MCF 10A (cell line): ENCODE data around the gene HTR4. TPM values are rescaled to one million over a fixed set of nuclear protein-coding genes. Genes with fewer than 3 reads are reported as not detected.

Experiments used
- BruUV-seq: library from RNA; stranded (reverse); fragments of 400-500 nt; replicated peaks from 2 replicates; lab custom pipeline; 2021; lab: Mats Ljungman, UMichigan
- CTCF ChIA-PET: fragments of 300-600 bp; sonication (Branson Sonifier 250); formaldehyde crosslinking; extraction: SDS; loops from one replicate; lab custom pipeline; 2021; ENCODE audit warnings: antibody characterized with exemption, inconsistent platforms; lab: Yijun Ruan, JAX
- POLR2A ChIA-PET: fragments of 300-600, 350-650 bp; sonication (Branson Sonifier 250); formaldehyde crosslinking; extraction: SDS; loops from one replicate; lab custom pipeline; 2020; ENCODE audit warnings: antibody characterized with exemption, inconsistent platforms; lab: Yijun Ruan, JAX
- DNase-seq: peaks from one replicate; pipeline ENCODE4 v3.0.0-alpha.2; 2018; ENCODE audit not compliant: unreplicated experiment
- H3K27ac Mint-ChIP-seq: one replicate; pipeline ENCODE4 v1.8.0; 2022; ENCODE audit warnings: mild to moderate bottlenecking, low read depth, mixed read lengths; ENCODE audit not compliant: unreplicated experiment
- H3K27me3 Mint-ChIP-seq: one replicate; pipeline ENCODE4 v1.8.0; 2022; ENCODE audit warnings: mixed read lengths; ENCODE audit not compliant: insufficient read depth, unreplicated experiment
- H3K36me3 Mint-ChIP-seq: one replicate; pipeline ENCODE4 v1.8.0; 2022; ENCODE audit warnings: mild to moderate bottlenecking, moderate library complexity, mixed read lengths; ENCODE audit not compliant: insufficient read depth, unreplicated experiment
- H3K4me1 Mint-ChIP-seq: one replicate; pipeline ENCODE4 v1.8.0; 2022; ENCODE audit warnings: mixed read lengths; ENCODE audit not compliant: insufficient read depth, unreplicated experiment
- H3K4me3 Mint-ChIP-seq: one replicate; pipeline ENCODE4 v1.8.0; 2022; ENCODE audit warnings: mild to moderate bottlenecking, moderate library complexity, mixed read lengths; ENCODE audit not compliant: unreplicated experiment
- H3K9me3 Mint-ChIP-seq: one replicate; pipeline ENCODE4 v1.8.0; 2022; ENCODE audit warnings: mixed read lengths; ENCODE audit not compliant: unreplicated experiment
- CTCF ChIP-seq: fragments of 200-600 bp; IDR thresholded peaks from one replicate; pipeline ENCODE4 v1.8.0; 2022; ENCODE audit warnings: antibody characterized with exemption, mild to moderate bottlenecking; ENCODE audit not compliant: unreplicated experiment
- intact Hi-C: fragments of 100-400 bp; cut with micrococcal nuclease; formaldehyde crosslinking; loops from 2 replicates; pipeline ENCODE4 v1.14.1; 2022
- total RNA-seq: library from RNA; stranded (reverse); gene quantifications from 2 replicates; pipeline ENCODE4 v1.2.3, GENCODE V29; 2022

Gene HTR4
- total RNA-seq, 1 experiment from 2014 or later = not detected

GRCh38 chr5:148491015-148491792 lies 163.1 kb downstream of the HTR4 start:
- no peak for TF ChIP-seq CTCF
- POLR2A ChIA-PET = interaction anchor here (0.5 kb wide), 1 partner anchor 1041 kb away, joined by 3 read pairs; no protein-coding TSS in a partner anchor
- intact Hi-C loops = no loop called here
- Mint-ChIP-seq H3K4me3 (no peak overlapping the region), H3K27ac (no peak overlapping the region), H3K36me3 (no peaks in the 10 kb centered on the region), H3K27me3 (peaks cover 80% of the 10 kb centered on the region), H3K4me1 (no peaks in the 10 kb centered on the region), H3K9me3 (no peaks in the 10 kb centered on the region)
- CTCF ChIA-PET = interaction anchor here (1.1 to 1.4 kb wide), 4 partner anchors 24 to 242 kb away, joined by 3 to 5 read pairs (median 4); no protein-coding TSS in a partner anchor
- no peak for DNase-seq
- BruUV-seq = no TSS peak

- CTCF ChIA-PET = no interaction called here
Observed at GRCh38 chr5:148488757-148489156, 165.6 kb downstream of the HTR4 start.

GRCh38 chr5:148486456-148486855 lies 167.9 kb downstream of the HTR4 start:
- Mint-ChIP-seq H3K4me1 (peaks cover 10% of the 10 kb centered on the region), H3K9me3 (peaks cover 8% of the 10 kb centered on the region), H3K27me3 (peaks cover 65% of the 10 kb centered on the region), H3K36me3 (no peaks in the 10 kb centered on the region), H3K27ac (no peak overlapping the region), H3K4me3 (no peak overlapping the region)
- intact Hi-C loops = no loop called here
- CTCF ChIA-PET = interaction anchor here (1.0 kb wide), 1 partner anchor 146 kb away, joined by 3 read pairs; no protein-coding TSS in a partner anchor
- TF ChIP-seq CTCF = no peak
- POLR2A ChIA-PET = no interaction called here
- DNase-seq = no peak
- BruUV-seq = no TSS peak

More at GRCh38 chr5:148488757-148489156, 165.6 kb downstream of the HTR4 start:
- Mint-ChIP-seq H3K27ac (no peak overlapping the region), H3K9me3 (no peaks in the 10 kb centered on the region), H3K36me3 (no peaks in the 10 kb centered on the region), H3K4me1 (peaks cover 5% of the 10 kb centered on the region), H3K27me3 (peaks cover 69% of the 10 kb centered on the region), H3K4me3 (no peak overlapping the region)
- TF ChIP-seq CTCF = no peak
- POLR2A ChIA-PET = interaction anchor here (1.0 kb wide), 1 partner anchor 177 kb away, joined by 5 read pairs; no protein-coding TSS in a partner anchor
- DNase-seq = no peak
- intact Hi-C loops = no loop called here
- no TSS peak for BruUV-seq

- BruUV-seq = no TSS peak
- Mint-ChIP-seq H3K36me3 (no peaks in the 10 kb centered on the region), H3K4me3 (no peak overlapping the region), H3K9me3 (peaks cover 8% of the 10 kb centered on the region), H3K27ac (no peak overlapping the region), H3K4me1 (peaks cover 10% of the 10 kb centered on the region), H3K27me3 (peaks cover 47% of the 10 kb centered on the region)
- ChIA-PET POLR2A (no interaction called here), CTCF (interaction anchor here (0.6 to 1.5 kb wide), 3 partner anchors 12 to 246 kb away, joined by 3 to 5 read pairs (median 3); no protein-coding TSS in a partner anchor)
- intact Hi-C loops = no loop called here
- no peak for TF ChIP-seq CTCF
- no peak for DNase-seq
Observed at GRCh38 chr5:148484651-148485050, 169.7 kb downstream of the HTR4 start.
